ENCODE results near the gene EPHA5. TPM values are rescaled to one million over a fixed set of nuclear protein-coding genes. Genes with fewer than 3 reads are reported as not detected.

Gene EPHA5
- polyA plus RNA-seq, 1 donor (not counting 4 experiments of a cell fraction or from before 2014, with no cell fraction given): not detected

DNA sequence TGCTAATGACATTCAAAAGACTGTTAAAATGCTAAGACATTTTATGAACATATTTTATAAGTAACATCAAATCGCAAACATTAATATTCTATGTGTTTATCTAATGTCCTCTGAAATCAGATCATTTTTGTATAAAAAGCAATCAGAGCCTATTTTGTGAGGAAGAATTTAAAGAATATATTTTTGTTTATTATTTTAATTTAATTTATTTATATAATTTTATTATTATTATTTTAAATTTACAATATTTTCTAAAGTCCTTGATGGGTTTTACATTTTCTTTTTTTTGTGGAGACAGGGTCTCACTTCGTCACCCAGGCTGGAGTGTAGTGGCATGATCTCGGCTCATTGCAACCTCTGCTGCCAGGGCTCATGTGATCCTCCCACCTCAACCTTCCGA lies 262.8 kb downstream of the EPHA5 start:
- dilution Hi-C loops (cut with MboI; ENCODE audit: extremely low pct_ligation_motif_present, low sequenced_read_pairs): no loop called here
- Histone ChIP-seq H4K20me1 (ENCODE audit: control insufficient read depth, extremely low read depth, insufficient read depth, low read length) (no peaks in the 10 kb centered on the region), H3K79me2 (ENCODE audit: control insufficient read depth, insufficient read depth, low read length) (no peaks in the 10 kb centered on the region), H3K9ac (ENCODE audit: control insufficient read depth, extremely low read depth, insufficient read depth, low read length) (no peak overlapping the region), H2AFZ (ENCODE audit: control insufficient read depth, low read length) (no peak overlapping the region), H3K4me1 (ENCODE audit: control insufficient read depth, extremely low read depth, insufficient read depth, low read length) (no peaks in the 10 kb centered on the region), H3K9me3 (ENCODE audit: control insufficient read depth, low read depth, low read length) (no peaks in the 10 kb centered on the region), H3K9me1 (ENCODE audit: control insufficient read depth, extremely low read depth, insufficient read depth, low read length) (no peaks in the 10 kb centered on the region), H3K4me3 (ENCODE audit: control insufficient read depth in 2 of 3, extremely low read depth in 1 of 3, insufficient read depth in 2 of 3, low read depth in 1 of 3, low read length in 3 of 3) (no peak overlapping the region), H3K36me3 (ENCODE audit: control insufficient read depth in 2 of 2, extremely low read depth in 1 of 2, insufficient read depth in 2 of 2, low read length in 2 of 2) (no peaks in the 10 kb centered on the region), H3K27me3 (ENCODE audit: control insufficient read depth, extremely low read depth, insufficient read depth, low read length) (no peaks in the 10 kb centered on the region), H3K4me2 (ENCODE audit: control insufficient read depth, extremely low read depth, insufficient read depth, low read depth, low read length) (no peak overlapping the region), H3K27ac (ENCODE audit: control insufficient read depth, insufficient read depth, low read length) (no peak overlapping the region)
- TF ChIP-seq CTCF (optimal IDR thresholded peaks at IDR 0.05 in 1 of 3, IDR thresholded peaks at IDR 0.05 in 1 of 3, conservative IDR thresholded peaks at IDR 0.05 in 1 of 3; ENCODE audit: extremely low read depth in 1 of 3, insufficient read depth in 2 of 3, low read length in 3 of 3) (no peak), EZH2 (IDR thresholded peaks at IDR 0.05; ENCODE audit: low read length) (no peak)
- DNase-seq (ENCODE audit: low read depth, low spot score) (no peak), FAIRE-seq (no peak)

DNA sequence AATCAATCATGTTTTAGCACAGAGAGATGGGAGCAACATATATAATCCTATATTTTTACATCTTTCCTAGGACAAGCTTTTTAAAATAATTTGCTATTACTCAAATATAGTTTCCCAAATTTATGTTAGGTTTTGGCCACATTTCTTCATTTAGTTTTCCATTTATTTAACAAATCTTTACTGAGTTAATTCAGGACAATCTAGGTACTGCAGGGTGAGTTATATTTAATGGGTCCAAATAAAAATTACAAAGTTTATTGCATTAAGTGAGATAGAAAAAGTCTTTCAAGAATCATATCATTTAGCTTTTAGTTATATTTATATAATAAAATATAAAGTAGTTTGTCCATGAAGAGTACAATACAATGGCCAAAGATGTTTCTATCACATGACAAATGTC lies 269.2 kb downstream of the EPHA5 start:
- FAIRE-seq: no peak
- no peak for TF ChIP-seq CTCF (optimal IDR thresholded peaks at IDR 0.05 in 1 of 3, IDR thresholded peaks at IDR 0.05 in 1 of 3, conservative IDR thresholded peaks at IDR 0.05 in 1 of 3; ENCODE audit: extremely low read depth in 1 of 3, insufficient read depth in 2 of 3, low read length in 3 of 3)
- no peak for TF ChIP-seq EZH2 (IDR thresholded peaks at IDR 0.05; ENCODE audit: low read length)
- dilution Hi-C loops (cut with MboI; ENCODE audit: extremely low pct_ligation_motif_present, low sequenced_read_pairs): no loop called here

More for the DNA sequence above, 269.2 kb downstream of the EPHA5 start:
- Histone ChIP-seq H3K4me3 (ENCODE audit: control insufficient read depth in 2 of 3, extremely low read depth in 1 of 3, insufficient read depth in 2 of 3, low read depth in 1 of 3, low read length in 3 of 3) (no peak overlapping the region), H3K27ac (ENCODE audit: control insufficient read depth, insufficient read depth, low read length) (no peak overlapping the region), H2AFZ (ENCODE audit: control insufficient read depth, low read length) (no peak overlapping the region), H4K20me1 (ENCODE audit: control insufficient read depth, extremely low read depth, insufficient read depth, low read length) (no peaks in the 10 kb centered on the region), H3K9me1 (ENCODE audit: control insufficient read depth, extremely low read depth, insufficient read depth, low read length) (no peaks in the 10 kb centered on the region), H3K4me2 (ENCODE audit: control insufficient read depth, extremely low read depth, insufficient read depth, low read depth, low read length) (no peak overlapping the region), H3K9ac (ENCODE audit: control insufficient read depth, extremely low read depth, insufficient read depth, low read length) (no peak overlapping the region), H3K79me2 (ENCODE audit: control insufficient read depth, insufficient read depth, low read length) (no peaks in the 10 kb centered on the region), H3K4me1 (ENCODE audit: control insufficient read depth, extremely low read depth, insufficient read depth, low read length) (no peaks in the 10 kb centered on the region), H3K36me3 (ENCODE audit: control insufficient read depth in 2 of 2, extremely low read depth in 1 of 2, insufficient read depth in 2 of 2, low read length in 2 of 2) (no peaks in the 10 kb centered on the region), H3K27me3 (ENCODE audit: control insufficient read depth, extremely low read depth, insufficient read depth, low read length) (no peaks in the 10 kb centered on the region), H3K9me3 (ENCODE audit: control insufficient read depth, low read depth, low read length) (no peaks in the 10 kb centered on the region)
- no peak for DNase-seq (ENCODE audit: low read depth, low spot score)

Data from keratinocyte (primary cell).